Transverse colon (tissue), 4 donors: ENCODE measurements around the gene RNU6-9. TPM values are rescaled to one million over a fixed set of nuclear protein-coding genes. Genes with fewer than 3 reads are reported as not detected.
A peak's percentile ranks its signal among the peaks of the same experiment; 100 is the strongest.

Experiments used
- DNase-seq: peaks from one replicate; pipeline ENCODE4 v3.0.0-alpha.2; 2019
- H3K27ac ChIP-seq, 4 donors: fragments of 200-600 bp; sonication (generic); 2 replicates each; pipeline ENCODE4 v1.5.1; 2016 to 2018; ENCODE audit warnings: inconsistent platforms in 4 of 4
- H3K27me3 ChIP-seq: fragments of 200-600 bp; sonication (generic); 2 replicates; pipeline ENCODE4 v1.5.1; 2017; ENCODE audit warnings: inconsistent platforms
- H3K36me3 ChIP-seq, 4 donors: fragments of 200-600 bp; sonication (generic); 2 replicates each; pipeline ENCODE4 v1.5.1; 2017 to 2019; ENCODE audit warnings: inconsistent platforms in 4 of 4
- H3K4me1 ChIP-seq, 4 donors: fragments of 200-600 bp; sonication (generic); 2 replicates each; pipeline ENCODE4 v1.5.1; 2017 to 2020; ENCODE audit warnings: inconsistent platforms in 4 of 4
- H3K4me3 ChIP-seq, 4 donors: fragments of 200-600 bp; sonication (generic); 1 replicate in 1 of 4; 2 replicates in 3 of 4; pipeline versions ENCODE4 v1.5.1 to v1.6.1; 2017 to 2019; ENCODE audit warnings: inconsistent platforms in 4 of 4
- H3K9me3 ChIP-seq, 2 donors: fragments of 200-600 bp; sonication (generic); 2 replicates each; pipeline ENCODE4 v1.5.1; 2017 to 2019; ENCODE audit warnings: inconsistent platforms in 2 of 2
- CTCF ChIP-seq, 5 experiments: fragments of 200-600 bp in 3 of 5; fragments of 450-650 bp in 2 of 5; sonication (generic) in 3 of 5; IDR thresholded peaks; 1 replicate in 2 of 5; 2 replicates in 3 of 5; pipeline ENCODE4 v1.5.1; 2016 to 2017; ENCODE audit warnings: antibody characterized with exemption in 5 of 5, inconsistent platforms in 3 of 5, mild to moderate bottlenecking in 2 of 5, moderate library complexity in 1 of 5
- EP300 ChIP-seq: sonication (generic); formaldehyde crosslinking; IDR thresholded peaks from one replicate; pipeline ENCODE4 v1.6.1; 2017; ENCODE audit warnings: antibody characterized with exemption, low read depth
- POLR2A ChIP-seq: fragments of 450-650 bp; IDR thresholded peaks from one replicate; pipeline ENCODE4 v1.6.1; 2016; ENCODE audit warnings: antibody characterized with exemption, mild to moderate bottlenecking, moderate library complexity
- POLR2AphosphoS5 ChIP-seq, 3 donors: sonication (generic); formaldehyde crosslinking; IDR thresholded peaks; one replicate each; pipeline ENCODE4 v1.6.1; 2016; ENCODE audit warnings: antibody characterized with exemption in 3 of 3
- WGBS, 2 donors: methylation state at CpG; one replicate each; pipeline ENCODE4 v1.1.5; 2018; ENCODE audit warnings: low coverage in 1 of 2; 5-methylcytosine and 5-hydroxymethylcytosine counted together
- in situ Hi-C, 4 donors: fragments of 200-750 bp; cut with MboI; loops; one replicate each; pipeline versions ENCODE4 v1.15.0 to v1.15.1; 2017; ENCODE audit warnings: low sequenced_read_pairs in 3 of 4, low pct_ligation_motif_present in 1 of 4, low pct_unique_long_range_greater_than_20kb in 1 of 4
- intact Hi-C: fragments of 100-400 bp; cut with DNase I; formaldehyde crosslinking; loops from one replicate; pipeline ENCODE4 v1.15.1; 2023; ENCODE audit warnings: low total_unique reads
- total RNA-seq, 4 donors: library from RNA; depleted of rRNA; stranded (reverse); fragments of >200 nt; gene quantifications; one replicate each; pipeline ENCODE4 v1.1.0, GENCODE V29; 2016

The RNU6-9 gene
- total RNA-seq, 4 donors from 2014 or later: not detected

DNA sequence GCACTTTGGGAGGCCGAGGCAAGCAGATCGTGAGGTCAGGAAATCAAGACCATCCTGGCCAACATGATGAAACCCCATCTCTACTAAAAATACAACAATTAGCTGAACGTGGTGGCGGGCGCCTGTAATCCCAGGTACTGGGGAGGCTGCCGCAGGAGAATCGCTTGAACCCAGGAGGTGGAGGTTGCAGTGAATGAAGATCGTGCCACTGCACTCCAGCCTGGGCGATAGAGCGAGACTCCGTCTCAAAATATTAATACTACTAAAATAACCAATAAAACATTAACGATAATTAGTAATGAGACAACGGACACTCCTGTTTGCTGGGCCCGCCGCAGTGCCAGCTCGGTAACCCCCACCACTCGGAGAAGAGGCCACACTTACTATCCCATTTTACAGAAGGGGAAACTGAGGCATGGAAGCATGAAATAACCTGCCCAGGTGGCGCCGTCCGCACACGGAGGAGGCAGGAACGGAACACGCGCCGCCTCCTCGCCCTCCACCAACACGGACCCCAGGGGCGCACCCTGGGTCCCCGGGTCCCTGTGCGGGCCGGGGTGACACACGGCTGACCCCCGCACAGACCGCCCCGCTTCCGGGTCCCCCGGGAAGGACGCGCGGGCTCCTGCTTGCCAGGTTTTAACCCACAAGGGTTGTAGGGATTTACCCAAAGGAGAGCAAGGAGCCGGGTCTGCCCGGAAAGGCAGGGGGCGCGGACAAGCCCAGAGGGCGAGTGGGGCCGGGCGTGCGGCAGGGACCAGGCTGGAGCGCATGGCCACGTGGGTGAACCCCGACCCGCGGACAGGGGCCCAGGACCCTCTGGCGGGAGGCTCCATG is 18.1 kb downstream of the RNU6-9 start:
- TF ChIP-seq EP300 (no peak), POLR2A (no peak), POLR2AphosphoS5 (IDR thresholded peaks at IDR 0.05) (no peak), CTCF (IDR thresholded peaks at IDR 0.05) (no peak)
- Histone ChIP-seq H3K36me3 (no peaks in the 10 kb centered on the region), H3K9me3 (no peaks in the 10 kb centered on the region), H3K27me3 (peaks cover 4% of the 10 kb centered on the region), H3K27ac (peak overlapping the region in 3 of 4 donors; percentile 13 to 100 (median 25)), H3K4me3 (peak overlapping the region in 1 of 4 donors; percentile 13), H3K4me1 (peaks cover 9 to 42% (median 27%) of the 10 kb centered on the region in 4 donors)
- intact Hi-C loops (loop anchor here (5.0 to 10.0 kb wide), 2 partner anchors 139 to 283 kb away; no protein-coding TSS in a partner anchor), in situ Hi-C loops (no loop called here)
- 93 to 96% methylated on average over 13 to 46 of the region's 54 CpGs for WGBS, 2 donors
- DNase-seq: no peak

GRCh38 chr19:912181-913079 is 19.1 kb downstream of the RNU6-9 start:
- in situ Hi-C loops (no loop called here), intact Hi-C loops (loop anchor here (5.0 to 10.0 kb wide), 2 partner anchors 140 to 282 kb away; no protein-coding TSS in a partner anchor)
- TF ChIP-seq POLR2A (no peak), EP300 (no peak)
- peaks cover 15 to 50% (median 34%) of the 10 kb centered on the region in 4 donors for H3K4me1 ChIP-seq
- no peaks in the 10 kb centered on the region for H3K36me3 ChIP-seq
- peaks cover 14% of the 10 kb centered on the region for H3K27me3 ChIP-seq
- no peaks in the 10 kb centered on the region for H3K9me3 ChIP-seq
- WGBS, 2 donors: 0 to 2% methylated on average over 6 to 21 of the region's 69 CpGs
- peak overlapping the region; percentile 90 to 100 (median 95) for H3K27ac ChIP-seq
- peak overlapping the region; percentile 89 to 99 (median 94) for H3K4me3 ChIP-seq
- DNase-seq: no peak

DNA sequence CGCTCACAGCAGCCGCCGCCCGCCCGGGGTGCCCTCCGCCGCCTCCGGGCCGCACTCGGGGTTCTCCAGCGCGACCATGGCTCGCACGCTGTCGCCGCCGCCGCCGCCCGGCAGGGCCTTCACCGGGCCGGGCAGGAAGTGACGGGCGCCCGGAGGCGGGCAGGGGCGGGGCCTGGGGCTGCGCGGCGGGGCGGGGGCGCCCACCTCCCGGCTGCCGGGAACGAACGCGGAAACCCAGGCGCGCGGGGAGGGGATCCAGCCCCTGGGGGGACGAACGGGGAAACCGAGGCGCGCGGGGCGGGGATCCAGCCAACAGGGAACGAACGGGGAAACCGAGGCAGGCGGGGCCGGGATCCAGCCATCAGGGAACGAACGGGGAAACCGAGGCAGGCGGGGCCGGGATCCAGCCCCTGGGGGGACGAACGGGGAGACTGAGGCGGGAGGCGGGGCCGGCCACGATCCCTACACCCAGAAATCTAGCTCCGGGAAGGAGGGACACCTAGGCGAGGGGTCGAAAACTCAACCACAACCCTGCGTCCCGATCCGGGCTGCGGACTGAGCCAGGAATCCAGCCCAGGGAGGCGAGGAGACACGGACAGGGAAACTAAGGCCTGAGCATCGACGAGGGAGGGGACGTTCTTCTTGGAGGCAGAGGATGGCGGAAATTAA is 19.9 kb downstream of the RNU6-9 start, which contains the start of gene R3HDM4:
TSS of gene R3HDM4 (minus strand) at position 140 of the 669 bp plus-strand sequence. CDS start at position 78, 62 bp downstream.
- peak; percentile 89 for DNase-seq
- TF ChIP-seq CTCF (IDR thresholded peaks at IDR 0.05) (no peak), POLR2A (peak; percentile 54), EP300 (no peak), POLR2AphosphoS5 (IDR thresholded peaks at IDR 0.05) (peak; percentile 68 to 90 (median 89))
- WGBS, 2 donors: 2% methylated on average over 33 of the region's 76 CpGs; no CpG with 5 or more reads in 1 of the 2 donors
- no peaks in the 10 kb centered on the region for H3K9me3 ChIP-seq
- in situ Hi-C loops: no loop called here
- peaks cover 22% of the 10 kb centered on the region for H3K27me3 ChIP-seq
- peaks cover 22 to 56% (median 42%) of the 10 kb centered on the region in 4 donors for H3K4me1 ChIP-seq
- H3K27ac ChIP-seq: peak within 1 kb of the TSS; percentile 90 to 100 (median 95)
- H3K36me3 ChIP-seq: no peaks in the 10 kb centered on the region
- intact Hi-C loops: loop anchor here (5.0 to 10.0 kb wide), 2 partner anchors 141 to 282 kb away; no protein-coding TSS in a partner anchor
- peak within 1 kb of the TSS; percentile 89 to 99 (median 94) for H3K4me3 ChIP-seq

- no peak for DNase-seq
- H3K27ac ChIP-seq: no peak overlapping the region
- H3K4me1 ChIP-seq: peaks cover 13 to 51% (median 46%) of the 10 kb centered on the region in 4 donors
- no peaks in the 10 kb centered on the region for H3K36me3 ChIP-seq
- intact Hi-C loops (loop anchor here (5.0 to 10.0 kb wide), 2 partner anchors 54 to 278 kb away; no protein-coding TSS in a partner anchor), in situ Hi-C loops (no loop called here)
- WGBS, 2 donors: 18% methylated on average over 25 of the region's 35 CpGs; no CpG with 5 or more reads in 1 of the 2 donors
- TF ChIP-seq POLR2A: no peak
- TF ChIP-seq EP300: no peak
- no peak for TF ChIP-seq CTCF (IDR thresholded peaks at IDR 0.05)
- TF ChIP-seq POLR2AphosphoS5 (IDR thresholded peaks at IDR 0.05): no peak
- peaks cover 55% of the 10 kb centered on the region for H3K27me3 ChIP-seq
- peak overlapping the region in 2 of 4 donors; percentile 26 to 44 for H3K4me3 ChIP-seq
- no peaks in the 10 kb centered on the region for H3K9me3 ChIP-seq
Measured at GRCh38 chr19:916645-917322, 23.5 kb downstream of the RNU6-9 start.
